ENCODE results near the gene PARVB.

DNA sequence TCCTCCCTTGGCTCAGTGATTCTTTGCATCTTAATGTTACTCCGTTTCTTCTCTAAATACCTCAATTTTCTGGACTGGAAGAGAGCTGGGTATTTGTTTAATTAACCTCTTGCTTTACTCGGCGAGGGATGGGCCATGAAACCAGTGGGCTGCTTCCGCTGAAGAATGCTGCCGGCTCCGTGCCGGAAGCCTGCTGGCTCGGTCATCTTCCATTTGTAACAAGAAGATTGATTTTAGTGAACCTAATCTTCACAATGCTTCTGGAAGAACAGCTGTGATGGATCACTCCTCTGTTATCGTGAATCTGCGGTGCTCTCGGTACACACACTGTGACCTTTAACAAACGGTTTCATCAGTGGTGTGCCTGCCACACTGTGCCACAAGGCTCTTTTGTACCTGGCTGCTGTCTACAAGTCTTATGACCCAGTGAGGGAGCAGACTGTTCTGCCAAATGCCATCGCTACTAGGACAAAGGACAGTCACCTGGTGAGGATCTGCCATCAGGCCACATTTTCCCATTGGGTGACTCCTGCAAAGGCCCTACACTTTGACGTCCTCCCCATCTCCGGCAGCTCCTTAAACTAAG lies 25.3 kb upstream of the PARVB start:
- TF ChIP-seq POLR2A (IDR thresholded peaks at IDR 0.05): no peak
- TF ChIP-seq CTCF (IDR thresholded peaks at IDR 0.05): no peak
- no peak for TF ChIP-seq EP300 (IDR thresholded peaks at IDR 0.05)
